ENCODE data around the gene KIF3A.

KIF3A gene

DNA sequence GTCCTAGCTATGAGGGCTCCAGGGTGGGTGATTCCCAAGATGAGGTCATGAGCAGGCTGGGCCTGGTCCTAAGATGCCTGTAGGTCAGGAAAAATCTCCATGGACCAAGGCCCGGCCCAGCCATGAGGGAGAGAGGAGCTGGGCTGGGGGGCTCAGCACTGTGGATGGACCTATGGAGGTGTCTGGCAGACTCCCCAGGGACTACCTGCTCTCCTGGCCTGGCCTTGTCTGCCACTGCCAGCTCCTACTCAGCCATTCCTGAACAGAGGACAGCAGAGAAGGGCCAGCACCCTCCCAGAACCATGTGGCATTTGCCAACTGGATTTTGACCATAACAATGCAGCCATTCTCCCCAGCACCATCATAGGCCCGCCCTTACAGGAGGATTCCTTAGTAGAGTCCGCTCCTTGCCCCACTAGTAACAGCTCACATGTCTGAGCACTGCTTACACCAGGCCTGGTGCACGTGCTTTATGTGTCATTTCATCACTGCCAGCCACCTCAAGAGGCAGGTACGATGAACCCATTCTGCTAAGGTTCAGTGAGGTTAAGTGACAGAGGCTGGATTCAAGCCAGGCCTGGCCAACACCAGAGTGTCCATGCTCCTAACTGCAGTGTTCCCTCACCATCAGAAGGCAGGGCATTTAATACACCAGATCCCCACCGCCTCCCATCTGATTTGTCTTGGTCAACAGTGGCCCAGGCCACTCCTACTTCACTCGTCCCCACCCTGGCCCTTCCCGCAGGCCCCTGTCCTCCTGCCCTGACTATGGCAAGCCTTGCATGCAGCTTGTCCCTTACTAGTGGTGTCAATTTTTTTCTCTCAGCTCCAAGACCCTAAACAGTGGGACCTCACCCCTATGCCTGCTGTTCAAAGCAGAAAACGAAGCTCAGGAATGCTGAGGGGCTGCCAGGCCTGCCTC, 78.7 kb downstream of the KIF3A start:
- no peak for DNase-seq (ENCODE audit: low read depth)
- no peak overlapping the region for H3K4me3 ChIP-seq (ENCODE audit: low read depth, low read length)
- TF ChIP-seq, protein P1, sequence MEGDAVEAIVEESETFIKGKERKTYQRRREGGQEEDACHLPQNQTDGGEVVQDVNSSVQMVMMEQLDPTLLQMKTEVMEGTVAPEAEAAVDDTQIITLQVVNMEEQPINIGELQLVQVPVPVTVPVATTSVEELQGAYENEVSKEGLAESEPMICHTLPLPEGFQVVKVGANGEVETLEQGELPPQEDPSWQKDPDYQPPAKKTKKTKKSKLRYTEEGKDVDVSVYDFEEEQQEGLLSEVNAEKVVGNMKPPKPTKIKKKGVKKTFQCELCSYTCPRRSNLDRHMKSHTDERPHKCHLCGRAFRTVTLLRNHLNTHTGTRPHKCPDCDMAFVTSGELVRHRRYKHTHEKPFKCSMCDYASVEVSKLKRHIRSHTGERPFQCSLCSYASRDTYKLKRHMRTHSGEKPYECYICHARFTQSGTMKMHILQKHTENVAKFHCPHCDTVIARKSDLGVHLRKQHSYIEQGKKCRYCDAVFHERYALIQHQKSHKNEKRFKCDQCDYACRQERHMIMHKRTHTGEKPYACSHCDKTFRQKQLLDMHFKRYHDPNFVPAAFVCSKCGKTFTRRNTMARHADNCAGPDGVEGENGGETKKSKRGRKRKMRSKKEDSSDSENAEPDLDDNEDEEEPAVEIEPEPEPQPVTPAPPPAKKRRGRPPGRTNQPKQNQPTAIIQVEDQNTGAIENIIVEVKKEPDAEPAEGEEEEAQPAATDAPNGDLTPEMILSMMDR (IDR thresholded peaks at IDR 0.05; ENCODE audit: low read depth, low read length, missing control alignments): no peak

DNA sequence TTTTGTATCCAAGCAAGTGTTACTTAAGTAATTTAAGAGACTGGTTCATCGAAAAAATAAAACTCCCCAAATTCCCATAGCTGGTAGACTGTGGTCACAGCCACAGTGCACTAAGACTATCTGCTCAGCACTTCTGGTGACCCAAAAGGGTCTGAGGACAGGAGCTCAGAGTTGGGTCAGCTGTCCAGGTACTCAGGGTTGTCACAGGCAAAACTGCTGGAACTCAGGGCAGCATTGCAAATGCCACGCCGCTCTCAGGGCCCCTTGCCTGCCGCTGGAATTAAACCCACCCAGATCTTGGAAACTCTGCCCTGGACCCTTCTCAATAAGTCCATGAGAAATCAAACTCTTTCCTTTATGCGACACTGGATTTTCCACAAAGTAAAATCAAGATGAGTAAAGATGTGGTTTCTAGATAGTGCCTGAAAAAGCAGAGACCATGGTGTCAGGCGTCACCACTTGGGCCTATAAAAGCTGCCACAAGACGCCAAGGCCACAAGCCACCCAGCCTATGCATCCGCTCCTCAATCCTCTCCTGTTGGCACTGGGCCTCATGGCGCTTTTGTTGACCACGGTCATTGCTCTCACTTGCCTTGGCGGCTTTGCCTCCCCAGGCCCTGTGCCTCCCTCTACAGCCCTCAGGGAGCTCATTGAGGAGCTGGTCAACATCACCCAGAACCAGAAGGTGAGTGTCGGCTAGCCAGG, 79.5 kb downstream of the KIF3A start, which contains the start of gene IL13:
Gene IL13, plus strand, starts transcription at position 498 of the 705 bp plus-strand sequence. Its CDS starts 14 bp downstream, at position 512.
- no peak within 1 kb of the TSS for H3K4me3 ChIP-seq (ENCODE audit: low read depth, low read length)
- DNase-seq (ENCODE audit: low read depth): no peak
- TF ChIP-seq, protein P1 (IDR thresholded peaks at IDR 0.05; ENCODE audit: low read depth, low read length, missing control alignments): no peak

DNA sequence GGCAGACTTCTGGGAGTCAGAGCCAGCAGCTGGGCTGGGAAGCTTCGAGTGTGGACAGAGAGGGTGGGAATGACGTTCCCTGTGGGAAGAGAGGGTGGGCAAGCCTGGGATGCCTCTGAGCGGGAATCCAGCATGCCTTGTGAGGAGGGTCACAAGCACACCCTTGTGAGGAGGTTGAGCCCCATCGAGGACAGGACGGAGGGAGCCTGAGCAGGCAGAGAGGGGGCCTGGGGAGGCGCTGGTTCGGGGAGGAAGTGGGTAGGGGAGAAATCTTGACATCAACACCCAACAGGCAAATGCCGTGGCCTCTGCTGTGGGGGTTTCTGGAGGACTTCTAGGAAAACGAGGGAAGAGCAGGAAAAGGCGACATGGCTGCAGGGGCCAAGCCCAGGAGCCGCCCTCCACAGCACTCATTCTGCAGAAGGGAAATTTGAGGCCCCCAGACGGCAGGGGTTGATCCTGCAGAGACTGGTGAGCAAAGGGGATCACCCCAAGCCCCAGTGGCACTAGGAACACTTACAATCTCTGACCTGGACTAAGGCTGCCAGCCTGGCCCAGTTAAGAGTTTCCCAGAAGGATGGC, 80.5 kb downstream of the KIF3A start:
- no peak overlapping the region for H3K4me3 ChIP-seq (ENCODE audit: low read depth, low read length)
- TF ChIP-seq, protein P1 (IDR thresholded peaks at IDR 0.05; ENCODE audit: low read depth, low read length, missing control alignments): no peak
- no peak for DNase-seq (ENCODE audit: low read depth)

DNA sequence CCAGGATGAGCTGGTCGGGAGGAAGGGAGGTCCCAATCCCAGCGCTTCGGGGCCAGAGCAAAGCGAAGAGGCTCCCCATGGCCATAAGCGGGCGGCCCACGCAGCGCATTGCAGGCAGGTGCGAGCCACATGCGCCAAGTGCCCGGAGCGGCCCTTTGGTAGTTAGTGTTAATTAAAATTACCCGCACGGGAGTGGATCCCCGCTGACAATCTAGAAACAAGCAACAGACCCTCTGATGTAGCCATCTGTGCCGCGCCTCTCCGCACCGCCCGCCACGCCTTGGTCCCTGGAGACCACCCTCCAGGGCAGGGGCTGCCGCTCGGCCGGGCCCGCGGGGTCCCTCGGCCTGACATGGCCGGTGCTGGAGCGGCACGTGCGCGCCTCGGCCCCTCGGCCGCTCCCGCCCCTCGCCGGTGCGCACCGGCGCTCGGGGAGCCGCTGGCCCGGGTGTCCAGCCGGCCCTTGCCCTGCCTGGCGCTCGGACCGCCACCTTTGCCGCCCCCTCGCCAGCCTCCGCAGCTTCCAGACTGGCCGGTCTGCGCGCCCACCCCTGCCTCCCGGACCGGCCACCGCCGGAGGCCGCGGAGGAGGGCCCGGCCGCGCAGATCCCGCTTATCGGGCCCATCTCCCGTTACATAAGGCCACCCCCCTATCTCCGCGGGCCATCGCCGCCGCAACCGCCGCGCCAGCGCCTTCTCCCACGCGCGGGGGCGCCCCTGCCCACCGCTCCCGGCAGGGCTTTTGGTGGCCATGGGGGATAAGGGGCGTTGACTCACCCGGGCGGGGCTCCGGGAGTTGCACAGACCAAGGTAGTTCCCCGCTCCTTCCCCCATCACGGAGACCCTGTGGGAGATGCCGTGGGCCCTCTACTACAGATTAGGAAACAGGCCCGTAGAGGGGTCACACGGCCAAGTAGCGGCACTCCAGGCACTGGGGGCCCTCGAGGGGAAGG, 81.2 kb downstream of the KIF3A start:
- no peak overlapping the region for H3K4me3 ChIP-seq (ENCODE audit: low read depth, low read length)
- DNase-seq (ENCODE audit: low read depth): no peak
- TF ChIP-seq, protein P1 (IDR thresholded peaks at IDR 0.05; ENCODE audit: low read depth, low read length, missing control alignments): no peak

DNA sequence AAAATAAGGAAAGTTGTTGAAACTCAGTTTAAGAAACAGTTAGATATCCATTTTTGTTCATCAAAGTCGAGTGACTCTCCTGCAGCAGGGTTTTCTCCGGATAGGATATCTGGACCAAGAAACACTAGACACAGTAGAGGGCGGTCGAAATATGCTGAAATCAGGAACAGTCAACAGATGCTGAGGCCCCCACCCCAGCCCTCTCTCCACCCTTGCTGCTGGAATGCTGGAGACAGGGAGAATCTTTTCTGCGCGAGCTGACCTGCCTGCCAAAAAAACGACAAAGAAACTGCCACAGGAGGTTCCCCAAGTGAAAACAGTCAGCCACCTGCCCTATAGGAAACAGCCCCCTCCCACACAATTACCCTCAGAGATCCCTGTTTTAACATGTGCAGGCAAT, 83.6 kb downstream of the KIF3A start:
- H3K4me3 ChIP-seq (ENCODE audit: low read depth, low read length): no peak overlapping the region
- DNase-seq (ENCODE audit: low read depth): no peak
- TF ChIP-seq, protein P1 (IDR thresholded peaks at IDR 0.05; ENCODE audit: low read depth, low read length, missing control alignments): no peak

DNA sequence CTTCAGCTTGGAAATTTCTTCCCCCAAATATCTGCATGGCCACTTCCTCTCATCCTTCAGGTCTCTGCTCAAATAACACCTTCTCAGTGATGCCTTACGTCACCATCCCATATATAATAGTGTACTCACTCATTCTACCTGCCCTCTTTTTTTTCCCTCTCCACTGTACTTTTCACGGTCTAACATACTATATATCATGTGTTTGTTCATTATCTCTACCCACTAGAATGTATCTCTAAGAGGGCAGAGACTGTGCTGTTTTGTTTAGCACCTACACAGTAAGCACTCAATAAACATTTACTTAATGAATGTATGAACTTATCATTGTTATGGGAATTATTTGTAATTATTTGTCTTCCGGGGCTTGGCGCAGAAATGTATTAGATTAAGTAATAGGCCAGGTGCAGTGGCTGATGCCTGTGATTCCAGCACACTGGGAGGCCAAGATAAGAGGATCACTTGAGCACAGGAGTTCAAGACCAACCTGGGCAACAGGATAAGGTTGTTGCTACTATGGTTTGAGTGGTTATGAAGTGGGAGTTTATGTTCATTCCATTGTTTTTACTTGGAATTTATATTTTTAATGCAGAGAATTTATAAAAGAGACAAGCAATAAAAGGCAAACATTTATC, 85.4 kb downstream of the KIF3A start:
- no peak overlapping the region for H3K4me3 ChIP-seq (ENCODE audit: low read depth, low read length)
- DNase-seq (ENCODE audit: low read depth): no peak
- TF ChIP-seq, protein P1 (IDR thresholded peaks at IDR 0.05; ENCODE audit: low read depth, low read length, missing control alignments): no peak
